ENCODE results near the gene LARP1.

DNA sequence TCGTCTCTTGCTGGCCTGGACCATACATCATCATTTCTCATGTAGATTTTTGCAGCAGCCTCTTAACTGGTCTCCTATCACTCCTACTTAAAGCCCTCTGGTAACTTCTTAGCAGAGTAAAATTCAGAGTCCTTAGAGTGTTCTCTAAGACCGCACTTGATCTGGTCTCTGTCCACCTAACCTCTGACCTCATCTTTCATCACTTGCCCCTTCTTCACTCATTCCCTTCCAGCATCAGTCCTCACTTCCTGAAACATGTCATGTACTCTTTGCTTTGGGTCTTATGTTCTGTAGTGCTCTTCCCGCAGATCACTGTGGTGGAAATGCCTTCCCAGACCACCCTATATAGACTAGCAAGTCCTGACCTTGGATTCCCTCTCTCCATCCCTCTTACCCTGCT is 9.8 kb downstream of the LARP1 start:
- TF ChIP-seq, protein P1, sequence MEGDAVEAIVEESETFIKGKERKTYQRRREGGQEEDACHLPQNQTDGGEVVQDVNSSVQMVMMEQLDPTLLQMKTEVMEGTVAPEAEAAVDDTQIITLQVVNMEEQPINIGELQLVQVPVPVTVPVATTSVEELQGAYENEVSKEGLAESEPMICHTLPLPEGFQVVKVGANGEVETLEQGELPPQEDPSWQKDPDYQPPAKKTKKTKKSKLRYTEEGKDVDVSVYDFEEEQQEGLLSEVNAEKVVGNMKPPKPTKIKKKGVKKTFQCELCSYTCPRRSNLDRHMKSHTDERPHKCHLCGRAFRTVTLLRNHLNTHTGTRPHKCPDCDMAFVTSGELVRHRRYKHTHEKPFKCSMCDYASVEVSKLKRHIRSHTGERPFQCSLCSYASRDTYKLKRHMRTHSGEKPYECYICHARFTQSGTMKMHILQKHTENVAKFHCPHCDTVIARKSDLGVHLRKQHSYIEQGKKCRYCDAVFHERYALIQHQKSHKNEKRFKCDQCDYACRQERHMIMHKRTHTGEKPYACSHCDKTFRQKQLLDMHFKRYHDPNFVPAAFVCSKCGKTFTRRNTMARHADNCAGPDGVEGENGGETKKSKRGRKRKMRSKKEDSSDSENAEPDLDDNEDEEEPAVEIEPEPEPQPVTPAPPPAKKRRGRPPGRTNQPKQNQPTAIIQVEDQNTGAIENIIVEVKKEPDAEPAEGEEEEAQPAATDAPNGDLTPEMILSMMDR (conservative IDR thresholded peaks at IDR 0.05 in 1 of 2, IDR thresholded peaks at IDR 0.05 in 1 of 2; ENCODE audit: extremely low read depth in 1 of 2, insufficient read depth in 1 of 2, low read depth in 1 of 2, low read length in 2 of 2) = no peak
- no peak for TF ChIP-seq EZH2 (IDR thresholded peaks at IDR 0.05; ENCODE audit: borderline replicate concordance, low read length)

Data from mammary epithelial cell (primary cell).